GM12878 (cell line): ENCODE data around the gene CYP46A1. TPM values are rescaled to one million over a fixed set of nuclear protein-coding genes. Genes with fewer than 3 reads are reported as not detected.

ENCODE experiments used
- ATAC-seq: fragments of 200-7000 bp; cut with Tn5 transposase; 3 replicates; pipeline ENCODE4 v1.9.1; 2020; ENCODE audit warnings: mild to moderate bottlenecking, moderate library complexity
- BruUV-seq: library from RNA; stranded (reverse); fragments of 400-500 nt; replicated peaks from 2 replicates; lab custom pipeline; 2021; lab: Mats Ljungman, UMichigan
- CTCF ChIA-PET: fragments of 300-600 bp; sonication (Branson Sonifier 250); formaldehyde crosslinking; extraction: SDS; loops from one replicate; lab custom pipeline; 2021; ENCODE audit warnings: inconsistent platforms; lab: Yijun Ruan, JAX
- POLR2A ChIA-PET: fragments of 350-600 bp; formaldehyde crosslinking; extraction: SDS; loops from one replicate; lab custom pipeline; 2021; ENCODE audit warnings: inconsistent platforms; lab: Charles Lee
- RAD21 ChIA-PET: fragments of 300-600 bp; sonication (Branson Sonifier 250); formaldehyde crosslinking; loops from one replicate; lab custom pipeline; 2023; ENCODE audit warnings: antibody characterized with exemption; ENCODE audit not compliant: unreplicated experiment; lab: Charles Lee
- SMC1A ChIA-PET: fragments of 300-600 bp; sonication (Branson Sonifier 250); formaldehyde crosslinking; loops from one replicate; lab custom pipeline; 2023; ENCODE audit not compliant: unreplicated experiment, uncharacterized antibody; lab: Charles Lee
- DNase-seq: peaks from one replicate; pipeline ENCODE4 v3.0.0-alpha.2; 2011; ENCODE audit warnings: low read depth, low spot score
- FAIRE-seq: peaks from 3 replicates; lab custom pipeline; 2011; peaks lifted over from hg19 to GRCh38; lab: Jason Lieb, UNC
- H2AFZ ChIP-seq: 2 replicates; pipeline ENCODE4 v1.6.0; 2011; ENCODE audit warnings: low read depth, low read length, control low read depth; ENCODE audit not compliant: control insufficient read depth
- H3K27ac ChIP-seq: 2 replicates; pipeline ENCODE4 v1.5.1; 2011; ENCODE audit warnings: control low read depth; ENCODE audit not compliant: control insufficient read depth, insufficient read depth
- H3K27me3 ChIP-seq, 2 experiments: replicated peaks in 1 of 2; 2 replicates each; pipeline versions ENCODE4 v1.6.0 to v1.6.1; 2011; ENCODE audit warnings: low read length in 1 of 2; ENCODE audit not compliant: control insufficient read depth in 2 of 2, insufficient read depth in 2 of 2
- H3K36me3 ChIP-seq, 2 experiments: 2 replicates each; pipeline ENCODE4 v1.5.1; 2011; ENCODE audit warnings: low read length in 1 of 2; ENCODE audit not compliant: control insufficient read depth in 2 of 2, insufficient read depth in 2 of 2
- H3K4me1 ChIP-seq: 2 replicates; pipeline ENCODE4 v1.6.1; 2011; ENCODE audit warnings: mild to moderate bottlenecking, low read length, moderate library complexity, mixed read lengths; ENCODE audit not compliant: control insufficient read depth, insufficient read depth
- H3K4me2 ChIP-seq: 2 replicates; pipeline ENCODE4 v1.6.0; 2011; ENCODE audit warnings: control low read depth; ENCODE audit not compliant: control insufficient read depth, insufficient read depth
- H3K4me3 ChIP-seq: fragments of 200-600 bp; sonication (generic); 2 replicates; pipeline ENCODE4 v1.5.1; 2016
- H3K79me2 ChIP-seq: 2 replicates; pipeline ENCODE4 v1.6.0; 2011; ENCODE audit warnings: low read length; ENCODE audit not compliant: control insufficient read depth, insufficient read depth
- H3K9ac ChIP-seq: 2 replicates; pipeline ENCODE4 v1.8.0; 2011; ENCODE audit warnings: low read length, control low read depth, mixed read lengths; ENCODE audit not compliant: control insufficient read depth, insufficient read depth
- H3K9me3 ChIP-seq: replicated peaks from 3 replicates; pipeline ENCODE4 v1.5.1; 2011; ENCODE audit warnings: mild to moderate bottlenecking, low read length; ENCODE audit not compliant: control insufficient read depth, insufficient read depth
- H4K20me1 ChIP-seq: 2 replicates; pipeline ENCODE4 v1.6.0; 2011; ENCODE audit not compliant: control insufficient read depth, insufficient read depth
- PRDM15 ChIP-seq: fragments of 450-650 bp; formaldehyde crosslinking; IDR thresholded peaks from 2 replicates; pipeline ENCODE4 v1.4.0; 2020; ENCODE audit warnings: mild to moderate bottlenecking, moderate library complexity
- RFX5 ChIP-seq: IDR thresholded peaks from 2 replicates; pipeline ENCODE4 v1.6.1; 2011; ENCODE audit warnings: low read depth, low read length, improper control_type of control experiment
- SRF ChIP-seq, 2 experiments: IDR thresholded peaks; 2 replicates each; pipeline ENCODE4 v1.6.1; 2011; ENCODE audit warnings: low read depth in 2 of 2, low read length in 2 of 2, mild to moderate bottlenecking in 1 of 2, moderate library complexity in 1 of 2
- YY1 ChIP-seq: IDR thresholded peaks from 2 replicates; pipeline ENCODE4 v1.6.1; 2011; ENCODE audit warnings: low read depth, mild to moderate bottlenecking, low read length
- WGBS: methylation state at CpG from one replicate; pipeline ENCODE4 v1.1.6; 2016; ENCODE audit warnings: low lambda C conversion rate; ENCODE audit not compliant: insufficient replicate concordance, insufficient coverage; ENCODE audit errors: missing lambda C conversion rate; 5-methylcytosine and 5-hydroxymethylcytosine counted together
- in situ Hi-C: fragments of 300-500 bp; cut with MboI; formaldehyde crosslinking; loops from 9 replicates; pipeline ENCODE4 v1.14.3; 2018; ENCODE audit warnings: mixed read lengths
- intact Hi-C: fragments of 100-400 bp; cut with micrococcal nuclease; formaldehyde crosslinking; loops from one replicate; pipeline ENCODE4 v1.14.2; 2022; ENCODE audit not compliant: unreplicated experiment
- polyA plus RNA-seq, 11 experiments: library from polyadenylated mRNA; depleted of rRNA in 4 of 11; unstranded in 6 of 11; stranded (reverse) in 5 of 11; fragments of >200 nt; fragmentation: Nextera tagmentation in 4 of 11; fragmentation: Illumina TruSeq in 1 of 11; extraction: Ambion mirVana in 4 of 11; extraction: Trizol in 1 of 11; gene quantifications; 1 replicate in 1 of 11; 2 replicates in 10 of 11; pipeline versions ENCODE4 v1.2.1 to v1.2.3, GENCODE V29; 2011 to 2016; ENCODE audit warnings: inconsistent platforms in 2 of 11, missing spikeins in 2 of 11, low read depth in 1 of 11
- total RNA-seq, 4 experiments: library from RNA; depleted of rRNA in 3 of 4; stranded (reverse); fragments of >200 nt in 3 of 4; fragmentation: Illumina TruSeq in 1 of 4; extraction: Trizol in 1 of 4; gene quantifications; 2 replicates each; pipeline versions ENCODE4 v1.2.1 to v1.2.3, GENCODE V29; 2013 to 2021

Gene CYP46A1
- total and polyA plus RNA-seq, 10 of the 15 experiments (the other 5 are each of a cell fraction or from before 2014, with no cell fraction given): 0.04 to 0.11 TPM; not detected in 8

- Histone ChIP-seq H3K4me1 (no peaks in the 10 kb centered on the region), H4K20me1 (no peaks in the 10 kb centered on the region), H3K9ac (no peak overlapping the region), H3K27me3 (no peaks in the 10 kb centered on the region; a peak in 3 of 4 replicates), H2AFZ (no peak overlapping the region), H3K79me2 (no peaks in the 10 kb centered on the region), H3K36me3 (no peaks in the 10 kb centered on the region), H3K4me2 (no peak overlapping the region), H3K9me3 (no peaks in the 10 kb centered on the region), H3K4me3 (no peak overlapping the region), H3K27ac (no peak overlapping the region)
- FAIRE-seq (no peak), DNase-seq (no peak), ATAC-seq (peak; percentile 81)
- in situ Hi-C loops: no loop called here
- 26% methylated on average over 7 of the region's 7 CpGs for WGBS
- CTCF ChIA-PET: interaction anchor here (0.8 kb wide), 1 partner anchor 34 kb away, joined by 3 read pairs; no protein-coding TSS in a partner anchor
- intact Hi-C loops: no loop called here
- TF ChIP-seq RFX5: 0 out of 2 replicates have a peak, but pooled peaks have one; percentile 21
- no peak for TF ChIP-seq YY1
- peak in 1 of 2 experiments; percentile 39; a peak in 1 of 4 replicates for TF ChIP-seq SRF (IDR thresholded peaks at IDR 0.05; ENCODE audit: low read depth in 2 of 2, low read length in 2 of 2)
- TF ChIP-seq PRDM15: no peak
- POLR2A ChIA-PET: no interaction called here
- SMC1A ChIA-PET: interaction anchor here (1.1 kb wide), 1 partner anchor 10 kb away, joined by 3 read pairs; no protein-coding TSS in a partner anchor
- RAD21 ChIA-PET: interaction anchor here (0.7 kb wide), 1 partner anchor 350 kb away, joined by 3 read pairs; no protein-coding TSS in a partner anchor
- no TSS peak for BruUV-seq
Observed at GRCh38 chr14:99654235-99654985, 29.7 kb upstream of the CYP46A1 start.
